Measurements from ENCODE around the gene HAO2. TPM values are rescaled to one million over a fixed set of nuclear protein-coding genes. Genes with fewer than 3 reads are reported as not detected.
"Not testable (repeated sequence)": the region's sequence is repeated elsewhere in the genome, so short reads cannot be mapped to it uniquely, and the experiment has no call there.

Gene HAO2
- total RNA-seq, 2 donors from 2014 or later, result not detected

DNA sequence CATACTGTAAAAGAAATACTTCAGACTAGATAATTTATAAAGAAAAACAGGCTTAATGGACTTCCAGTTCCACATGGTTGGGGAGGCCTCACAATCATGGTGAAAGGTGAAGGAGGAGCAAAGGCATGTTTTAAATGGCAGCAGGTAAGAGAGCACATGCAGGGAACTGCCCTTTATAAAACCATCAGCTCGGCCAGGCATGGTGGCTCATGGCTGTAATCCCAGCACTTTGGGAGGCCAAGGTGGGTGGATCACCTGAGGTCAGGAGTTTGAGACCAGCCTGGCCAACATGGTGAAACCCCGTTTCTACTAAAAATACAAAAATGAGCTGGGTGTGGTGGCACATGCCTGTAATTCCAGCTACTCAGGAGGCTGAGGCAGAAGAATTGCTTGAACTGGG lies 9.0 kb downstream of the HAO2 start:
- H3K9me3 Mint-ChIP-seq; ATAC-seq; H3K4me1 Mint-ChIP-seq (ENCODE audit: low read depth in 2 of 2); H3K36me3 Mint-ChIP-seq; DNase-seq (ENCODE audit: low spot score); H3K27ac Mint-ChIP-seq; H3K4me3 Mint-ChIP-seq: not testable (repeated sequence)
- H3K27me3 Mint-ChIP-seq, result peaks cover 7 to 20% of the 10 kb centered on the region in 2 donors

DNA sequence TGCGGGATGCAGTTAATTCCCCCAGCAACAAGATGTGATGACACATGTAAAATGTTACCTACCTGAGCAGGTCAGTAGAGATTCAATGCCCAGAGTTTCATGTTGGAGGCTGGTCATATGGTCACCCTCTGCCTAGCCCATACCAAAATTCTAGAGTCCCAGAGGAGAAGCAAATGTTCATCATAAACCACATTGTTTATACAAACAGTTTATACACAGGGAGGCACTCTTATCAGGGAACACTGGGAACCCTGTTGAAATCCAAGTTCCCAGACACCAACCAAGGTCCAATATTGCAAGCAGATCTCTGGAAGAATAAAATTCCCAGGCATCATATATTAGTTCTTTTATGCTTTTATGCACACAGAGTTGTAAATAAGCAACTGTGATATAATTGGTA lies 10.5 kb downstream of the HAO2 start:
- no peak overlapping the region for H3K4me3 Mint-ChIP-seq
- no peak for DNase-seq (ENCODE audit: low spot score)
- H3K9me3 Mint-ChIP-seq, result peaks cover 2% of the 10 kb centered on the region
- no peak overlapping the region for H3K27ac Mint-ChIP-seq
- H3K4me1 Mint-ChIP-seq (ENCODE audit: low read depth in 2 of 2), result no peaks in the 10 kb centered on the region
- H3K27me3 Mint-ChIP-seq, result peaks cover 4 to 10% of the 10 kb centered on the region in 2 donors
- no peak for ATAC-seq
- no peaks in the 10 kb centered on the region for H3K36me3 Mint-ChIP-seq

DNA sequence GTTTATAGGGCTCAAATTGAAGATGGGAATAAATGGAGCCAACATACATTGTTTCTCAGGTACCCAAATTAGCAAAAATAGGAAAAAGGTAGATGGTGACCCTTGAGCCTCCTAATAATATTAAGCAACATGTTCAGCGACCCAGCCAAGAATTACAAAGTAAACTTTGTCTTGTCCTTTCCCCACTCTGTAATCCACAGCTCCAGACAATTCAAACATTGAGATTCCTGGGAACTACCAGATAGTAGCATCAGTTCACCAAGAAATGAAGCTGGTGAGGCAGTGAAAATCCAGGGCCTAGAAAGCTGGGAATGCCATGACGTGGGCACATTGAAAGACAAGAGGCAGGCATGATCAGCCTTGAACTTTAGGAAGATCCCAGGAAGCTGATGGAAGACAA lies 11.7 kb downstream of the HAO2 start:
- Mint-ChIP-seq H3K27ac (no peak overlapping the region), H3K9me3 (peaks cover 2% of the 10 kb centered on the region), H3K4me3 (no peak overlapping the region), H3K4me1 (ENCODE audit: low read depth in 2 of 2) (no peaks in the 10 kb centered on the region), H3K27me3 (peaks cover 0 to 5% of the 10 kb centered on the region in 2 donors), H3K36me3 (no peaks in the 10 kb centered on the region)
- no peak for ATAC-seq
- no peak for DNase-seq (ENCODE audit: low spot score)

GRCh38 chr1:119380983-119381662 lies 12.5 kb downstream of the HAO2 start:
- Mint-ChIP-seq H3K9me3 (peaks cover 2% of the 10 kb centered on the region), H3K36me3 (no peaks in the 10 kb centered on the region)
- ATAC-seq, result no peak

GRCh38 chr1:119384591-119384990 lies 16.0 kb downstream of the HAO2 start:
- DNase-seq (ENCODE audit: low spot score), result no peak
- H3K27me3 Mint-ChIP-seq, result peaks cover 2 to 6% of the 10 kb centered on the region in 2 donors
- no peak overlapping the region for H3K4me3 Mint-ChIP-seq
- H3K4me1 Mint-ChIP-seq (ENCODE audit: low read depth in 2 of 2), result no peaks in the 10 kb centered on the region
- H3K9me3 Mint-ChIP-seq, result peaks cover 2% of the 10 kb centered on the region
- no peak overlapping the region for H3K27ac Mint-ChIP-seq
- ATAC-seq, result no peak
- H3K36me3 Mint-ChIP-seq, result no peaks in the 10 kb centered on the region

More at GRCh38 chr1:119380983-119381662, 12.5 kb downstream of the HAO2 start:
- Mint-ChIP-seq H3K4me1 (ENCODE audit: low read depth in 2 of 2) (no peaks in the 10 kb centered on the region), H3K27me3 (peaks cover 0 to 5% of the 10 kb centered on the region in 2 donors), H3K27ac (no peak overlapping the region), H3K4me3 (no peak overlapping the region)
- DNase-seq (ENCODE audit: low spot score), result no peak

- no peak overlapping the region for H3K27ac Mint-ChIP-seq
- H3K4me1 Mint-ChIP-seq (ENCODE audit: low read depth in 2 of 2), result no peaks in the 10 kb centered on the region
- peaks cover 3% of the 10 kb centered on the region for H3K9me3 Mint-ChIP-seq
- DNase-seq (ENCODE audit: low spot score) (no peak), ATAC-seq (no peak)
- H3K4me3 Mint-ChIP-seq, result no peak overlapping the region
- no peaks in the 10 kb centered on the region for H3K36me3 Mint-ChIP-seq
- H3K27me3 Mint-ChIP-seq, result peaks cover 5 to 7% of the 10 kb centered on the region in 2 donors
Observed at GRCh38 chr1:119385650-119386049, 17.1 kb downstream of the HAO2 start.

- Mint-ChIP-seq H3K4me1 (ENCODE audit: low read depth in 2 of 2) (no peaks in the 10 kb centered on the region), H3K9me3 (peaks cover 3% of the 10 kb centered on the region), H3K36me3 (no peaks in the 10 kb centered on the region), H3K27ac (no peak overlapping the region), H3K27me3 (peaks cover 5 to 7% of the 10 kb centered on the region in 2 donors), H3K4me3 (no peak overlapping the region)
- no peak for DNase-seq (ENCODE audit: low spot score)
- ATAC-seq, result no peak
Observed at GRCh38 chr1:119387858-119388257, 19.3 kb downstream of the HAO2 start.

DNA sequence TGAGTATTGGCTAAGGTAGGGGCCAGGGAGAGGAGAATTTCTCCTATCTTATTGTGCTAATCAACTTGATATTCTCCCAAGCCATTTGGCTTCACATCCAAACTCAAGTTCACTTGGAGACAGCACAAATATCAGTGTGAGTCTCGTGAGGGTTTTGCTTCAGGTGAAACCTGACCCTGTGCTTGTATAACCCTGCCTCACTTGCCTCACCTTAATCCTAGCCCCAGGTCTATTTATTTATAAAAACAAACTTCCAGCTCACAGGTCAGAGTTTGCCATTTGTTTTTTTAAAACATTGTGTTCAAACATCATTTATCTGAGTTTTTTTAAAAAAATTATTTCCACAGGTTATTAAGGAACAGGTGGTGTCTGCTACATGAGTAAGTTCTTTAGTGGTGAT lies 19.9 kb downstream of the HAO2 start:
- no peak overlapping the region for H3K27ac Mint-ChIP-seq
- DNase-seq (ENCODE audit: low spot score) (no peak), ATAC-seq (no peak)
- no peak overlapping the region for H3K4me3 Mint-ChIP-seq
- peaks cover 5 to 7% of the 10 kb centered on the region in 2 donors for H3K27me3 Mint-ChIP-seq
- no peaks in the 10 kb centered on the region for H3K4me1 Mint-ChIP-seq (ENCODE audit: low read depth in 2 of 2)
- H3K9me3 Mint-ChIP-seq, result peaks cover 3% of the 10 kb centered on the region
- no peaks in the 10 kb centered on the region for H3K36me3 Mint-ChIP-seq

- Mint-ChIP-seq H3K4me3 (no peak overlapping the region), H3K4me1 (ENCODE audit: low read depth in 2 of 2) (no peaks in the 10 kb centered on the region), H3K27me3 (peaks cover 5 to 7% of the 10 kb centered on the region in 2 donors), H3K36me3 (no peaks in the 10 kb centered on the region), H3K9me3 (peaks cover 7% of the 10 kb centered on the region), H3K27ac (no peak overlapping the region)
- DNase-seq (ENCODE audit: low spot score), result no peak
- ATAC-seq, result no peak
Observed at GRCh38 chr1:119390526-119390925, 21.9 kb downstream of the HAO2 start.

DNA sequence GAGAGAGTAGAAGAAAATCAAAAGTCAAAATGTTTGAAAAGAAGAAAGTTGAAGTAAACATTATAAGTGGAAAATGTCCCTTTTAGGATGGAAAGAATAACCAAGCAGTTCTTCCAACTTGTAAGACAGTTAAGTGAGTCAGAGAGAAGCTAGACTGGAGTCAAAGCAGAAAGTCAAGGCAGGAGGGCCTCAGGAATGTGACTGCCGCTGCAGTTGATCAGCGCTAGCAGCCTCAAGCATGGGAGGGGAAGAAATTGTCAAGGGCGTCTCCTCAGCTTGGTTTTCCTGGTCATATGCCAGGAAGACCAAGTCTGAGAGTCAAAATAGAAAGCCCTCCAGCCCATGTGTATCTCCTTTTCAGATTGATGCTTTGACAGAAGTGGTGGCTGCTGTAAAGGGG lies 23.2 kb downstream of the HAO2 start:
- ATAC-seq, result no peak
- H3K27ac Mint-ChIP-seq, result no peak overlapping the region
- H3K9me3 Mint-ChIP-seq, result peaks cover 14% of the 10 kb centered on the region
- peaks cover 6 to 7% of the 10 kb centered on the region in 2 donors for H3K27me3 Mint-ChIP-seq
- DNase-seq (ENCODE audit: low spot score), result no peak
- no peaks in the 10 kb centered on the region for H3K4me1 Mint-ChIP-seq (ENCODE audit: low read depth in 2 of 2)
- H3K36me3 Mint-ChIP-seq, result no peaks in the 10 kb centered on the region
- no peak overlapping the region for H3K4me3 Mint-ChIP-seq

DNA sequence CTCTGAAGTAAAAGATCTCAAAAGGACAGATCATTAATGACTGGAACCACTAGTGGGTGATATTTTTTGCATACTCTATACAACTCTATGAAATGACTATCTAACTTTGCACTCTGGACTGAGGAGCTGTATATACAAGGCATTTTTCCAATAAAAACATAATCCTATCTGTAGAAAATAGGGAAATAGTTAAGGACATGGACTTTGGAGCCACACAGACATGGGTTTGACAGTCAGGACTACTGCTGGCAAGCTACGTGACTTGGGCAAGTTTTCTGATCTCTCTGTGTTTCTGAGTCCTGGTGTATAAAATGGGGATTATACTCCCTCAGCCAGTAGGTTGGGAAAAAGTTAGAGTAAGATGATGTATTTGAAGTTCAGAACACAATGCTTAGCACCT lies 25.5 kb downstream of the HAO2 start:
- Mint-ChIP-seq H3K36me3 (no peaks in the 10 kb centered on the region), H3K27ac (no peak overlapping the region), H3K9me3 (peaks cover 15% of the 10 kb centered on the region), H3K4me1 (ENCODE audit: low read depth in 2 of 2) (no peaks in the 10 kb centered on the region), H3K4me3 (no peak overlapping the region), H3K27me3 (peaks cover 6 to 7% of the 10 kb centered on the region in 2 donors)
- ATAC-seq (no peak), DNase-seq (ENCODE audit: low spot score) (no peak)

DNA sequence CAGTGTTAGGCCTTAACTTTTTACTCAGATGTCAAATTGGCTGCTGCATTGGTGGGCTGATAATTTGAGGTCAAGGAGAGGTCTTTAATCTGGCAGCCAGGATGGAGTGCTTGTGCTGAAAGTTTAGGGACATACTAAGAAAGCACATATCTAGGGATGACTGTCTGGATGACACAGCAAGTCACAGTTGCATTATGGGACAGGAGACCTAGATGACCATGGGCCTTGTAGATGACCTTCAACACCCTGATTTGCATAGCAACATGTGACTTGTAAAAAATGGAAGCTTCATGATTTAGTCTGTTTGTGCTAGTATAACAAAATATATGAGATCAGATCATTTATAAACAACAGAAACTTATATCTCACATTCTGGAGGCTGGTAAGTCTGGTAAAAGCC lies 28.4 kb downstream of the HAO2 start:
- Mint-ChIP-seq H3K27ac (no peak overlapping the region), H3K36me3 (peaks cover under 1% of the 10 kb centered on the region), H3K27me3 (peaks cover 0 to 4% of the 10 kb centered on the region in 2 donors), H3K9me3 (peaks cover 12% of the 10 kb centered on the region), H3K4me3 (no peak overlapping the region), H3K4me1 (ENCODE audit: low read depth in 2 of 2) (no peaks in the 10 kb centered on the region)
- DNase-seq (ENCODE audit: low spot score) (no peak), ATAC-seq (no peak)

GRCh38 chr1:119397986-119398385 lies 29.4 kb downstream of the HAO2 start:
- no peak overlapping the region for H3K27ac Mint-ChIP-seq
- peaks cover 4% of the 10 kb centered on the region for H3K36me3 Mint-ChIP-seq
- peaks cover 18% of the 10 kb centered on the region for H3K9me3 Mint-ChIP-seq
- ATAC-seq (no peak), DNase-seq (ENCODE audit: low spot score) (no peak)
- H3K4me3 Mint-ChIP-seq, result no peak overlapping the region
- H3K4me1 Mint-ChIP-seq (ENCODE audit: low read depth in 2 of 2), result no peaks in the 10 kb centered on the region
- H3K27me3 Mint-ChIP-seq, result peaks cover 0 to 4% of the 10 kb centered on the region in 2 donors

DNA sequence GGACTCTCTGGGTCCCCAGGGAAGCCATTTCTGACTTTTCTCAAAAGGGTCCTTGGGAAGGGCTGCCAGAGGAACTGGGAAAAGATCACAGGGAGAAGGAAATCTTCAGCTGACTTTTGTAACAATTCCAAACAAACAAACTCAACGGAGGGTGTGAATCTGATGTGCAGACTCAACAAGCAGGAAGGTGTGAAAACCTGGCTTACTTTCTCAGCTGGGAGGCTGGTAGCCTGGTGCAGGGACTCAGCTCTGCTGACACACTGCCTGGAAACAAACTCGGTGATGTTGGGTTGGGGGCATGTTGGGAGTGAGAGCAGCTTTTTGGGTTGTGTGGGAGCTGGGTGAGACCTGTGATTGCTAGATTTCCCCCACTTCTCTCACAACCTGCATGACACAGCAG lies 36.2 kb downstream of the HAO2 start:
- no peaks in the 10 kb centered on the region for H3K27me3 Mint-ChIP-seq
- no peak overlapping the region for H3K4me3 Mint-ChIP-seq
- H3K4me1 Mint-ChIP-seq (ENCODE audit: low read depth in 2 of 2), result no peaks in the 10 kb centered on the region
- DNase-seq (ENCODE audit: low spot score) (no peak), ATAC-seq (no peak)
- peaks cover 25% of the 10 kb centered on the region for H3K9me3 Mint-ChIP-seq
- peaks cover 9% of the 10 kb centered on the region for H3K36me3 Mint-ChIP-seq
- no peak overlapping the region for H3K27ac Mint-ChIP-seq

DNA sequence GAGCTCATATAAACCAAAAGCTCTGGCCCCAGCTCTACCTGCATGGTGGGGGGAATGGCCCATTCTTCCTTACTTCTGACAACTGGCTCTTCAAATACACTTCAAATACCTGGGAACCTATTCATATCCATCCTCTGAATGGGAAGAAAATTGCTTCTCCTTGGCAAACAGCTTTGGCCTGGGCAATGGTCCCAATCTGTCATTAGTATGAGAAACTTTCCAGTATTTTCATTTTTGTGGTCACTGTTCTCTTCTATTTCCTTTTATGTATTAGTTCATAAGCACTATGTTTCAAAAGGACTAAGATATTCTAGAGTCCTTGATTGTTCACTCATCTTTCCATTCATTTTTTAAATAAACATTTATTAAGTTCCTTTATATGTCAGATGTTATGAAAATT lies 41.1 kb downstream of the HAO2 start:
- peaks cover 0 to 4% of the 10 kb centered on the region in 2 donors for H3K27me3 Mint-ChIP-seq
- H3K9me3 Mint-ChIP-seq, result peaks cover 13% of the 10 kb centered on the region
- H3K36me3 Mint-ChIP-seq, result peaks cover 5% of the 10 kb centered on the region
- no peak overlapping the region for H3K4me3 Mint-ChIP-seq
- no peaks in the 10 kb centered on the region for H3K4me1 Mint-ChIP-seq (ENCODE audit: low read depth in 2 of 2)
- ATAC-seq (no peak), DNase-seq (ENCODE audit: low spot score) (no peak)
- H3K27ac Mint-ChIP-seq, result no peak overlapping the region

Data from natural killer cell treated with Interleukin-12 subunit alpha and Interleukin-12 subunit beta and Interleukin-15 and Interleukin-18, amount 100 ng/mL, for 72 hours (primary cell).